SK-N-SH (cell line): Measurements from ENCODE around the gene AEBP2. TPM values are rescaled to one million over a fixed set of nuclear protein-coding genes. Genes with fewer than 3 reads are reported as not detected.

Experiments
- CTCF ChIA-PET: fragments of 300-600, 350-600 bp; formaldehyde crosslinking; extraction: SDS; loops from one replicate; lab custom pipeline; 2021; lab: Yijun Ruan, JAX
- POLR2A ChIA-PET: fragments of 350-600 bp; sonication (Branson Sonifier 250); formaldehyde crosslinking; extraction: SDS; loops from one replicate; lab custom pipeline; 2020; ENCODE audit warnings: antibody characterized with exemption, inconsistent platforms; lab: Yijun Ruan, JAX
- DNase-seq: peaks from one replicate; pipeline ENCODE4 v3.0.0; 2012
- H2AFZ ChIP-seq: fragments of 200-600 bp; sonication (generic); 2 replicates; pipeline ENCODE4 v1.8.1; 2016; ENCODE audit warnings: antibody characterized with exemption, mild to moderate bottlenecking, low read depth
- H3F3A ChIP-seq: fragments of 200-600 bp; sonication (generic); replicated peaks from 2 replicates; pipeline ENCODE3; 2016; ENCODE audit warnings: antibody characterized with exemption, mild to moderate bottlenecking; ENCODE audit not compliant: insufficient read depth
- H3K27ac ChIP-seq, 2 experiments: fragments of 200-500 bp in 1 of 2; fragments of 200-600 bp in 1 of 2; sonication (Bioruptor generic) in 1 of 2; sonication (generic), shearing (Covaris generic) in 1 of 2; 2 replicates each; pipeline versions ENCODE4 v1.5.1 to v1.6.1; 2014 to 2016; ENCODE audit warnings: low read depth in 2 of 2, inconsistent platforms in 1 of 2, low read length in 1 of 2, mild to moderate bottlenecking in 1 of 2, mixed read lengths in 1 of 2
- H3K27me3 ChIP-seq: fragments of 200-600 bp; sonication (generic), shearing (Covaris generic); 2 replicates; pipeline ENCODE4 v1.6.1; 2016; ENCODE audit warnings: mixed run types; ENCODE audit not compliant: insufficient read depth
- H3K36me3 ChIP-seq, 2 experiments: fragments of 200-500 bp in 1 of 2; fragments of 200-600 bp in 1 of 2; sonication (Bioruptor generic) in 1 of 2; sonication (generic) in 1 of 2; replicated peaks in 1 of 2; 2 replicates each; pipeline versions ENCODE3 to v1.5.1; 2014 to 2016; ENCODE audit warnings: low read length in 1 of 2, mild to moderate bottlenecking in 1 of 2; ENCODE audit not compliant: insufficient read depth in 2 of 2, control insufficient read depth in 1 of 2
- H3K4me1 ChIP-seq, 2 experiments: fragments of 200-500 bp in 1 of 2; fragments of 200-600 bp in 1 of 2; sonication (Bioruptor generic) in 1 of 2; sonication (generic), shearing (Covaris generic) in 1 of 2; 2 replicates each; pipeline versions ENCODE4 v1.5.1 to v1.6.1; 2014 to 2016; ENCODE audit warnings: low read depth in 1 of 2, low read length in 1 of 2, mixed run types in 1 of 2; ENCODE audit not compliant: insufficient read depth in 2 of 2, control insufficient read depth in 1 of 2
- H3K4me2 ChIP-seq: fragments of 200-600 bp; sonication (generic), shearing (Covaris generic); 2 replicates; pipeline ENCODE4 v1.6.1; 2017; ENCODE audit warnings: mixed run types
- H3K4me3 ChIP-seq, 2 experiments: fragments of 200-500 bp in 1 of 2; fragments of 200-600 bp in 1 of 2; sonication (Bioruptor generic) in 1 of 2; sonication (generic), shearing (Covaris generic) in 1 of 2; 2 replicates each; pipeline versions ENCODE4 v1.5.1 to v1.8.1; 2014 to 2016; ENCODE audit warnings: low read depth in 2 of 2, inconsistent platforms in 1 of 2, low read length in 1 of 2, mild to moderate bottlenecking in 1 of 2, mixed read lengths in 1 of 2, moderate library complexity in 1 of 2
- H3K79me2 ChIP-seq: fragments of 200-600 bp; sonication (generic); 2 replicates; pipeline ENCODE4 v1.8.1; 2017; ENCODE audit warnings: mild to moderate bottlenecking; ENCODE audit not compliant: insufficient read depth
- H3K9ac ChIP-seq: fragments of 200-600 bp; sonication (generic); 2 replicates; pipeline ENCODE4 v1.6.1; 2017; ENCODE audit warnings: mixed run types
- H3K9me2 ChIP-seq: fragments of 200-600 bp; sonication (generic); 2 replicates; pipeline ENCODE4 v1.6.1; 2017; ENCODE audit warnings: mixed run types
- H3K9me3 ChIP-seq: fragments of 200-600 bp; sonication (generic); 2 replicates; pipeline ENCODE4 v1.6.1; 2017; ENCODE audit warnings: mixed run types, mild to moderate bottlenecking, moderate library complexity
- H4K20me1 ChIP-seq: fragments of 200-600 bp; sonication (generic); 2 replicates; pipeline ENCODE4 v1.6.1; 2017; ENCODE audit warnings: mild to moderate bottlenecking, mixed run types; ENCODE audit not compliant: insufficient read depth
- CTCF ChIP-seq: fragments of 200-600 bp; sonication (generic); IDR thresholded peaks from 2 replicates; pipeline ENCODE4 v1.6.1; 2017; ENCODE audit warnings: antibody characterized with exemption, mild to moderate bottlenecking, moderate library complexity
- EP300 ChIP-seq, 2 experiments: IDR thresholded peaks; 2 replicates each; pipeline versions ENCODE4 v1.4.0 to v1.6.1; 2012; ENCODE audit warnings: borderline replicate concordance in 1 of 2, low read depth in 1 of 2, low read length in 1 of 2
- EZH2phosphoT487 ChIP-seq: fragments of 200-600 bp; sonication (generic); IDR thresholded peaks from 2 replicates; pipeline ENCODE4 v1.6.1; 2017; ENCODE audit warnings: low read depth, mixed run types, mild to moderate bottlenecking, antibody characterized with exemption, moderate library complexity, borderline replicate concordance
- FOXJ3 ChIP-seq: sonication (generic); formaldehyde crosslinking; IDR thresholded peaks from 2 replicates; pipeline ENCODE4 v1.5.1; 2020; ENCODE audit warnings: mild to moderate bottlenecking, missing genetic modification reagents
- FOXM1 ChIP-seq: IDR thresholded peaks from 2 replicates; pipeline ENCODE4 v1.4.0; 2012; ENCODE audit warnings: low read depth, mild to moderate bottlenecking
- GATA2 ChIP-seq: sonication (generic); formaldehyde crosslinking; IDR thresholded peaks from 2 replicates; pipeline ENCODE4 v1.5.0; 2020; ENCODE audit warnings: mild to moderate bottlenecking, missing genetic modification reagents
- IRF3 ChIP-seq: fragments of 150-350 bp; IDR thresholded peaks from 2 replicates; pipeline ENCODE4 v1.6.1; 2016; ENCODE audit warnings: mild to moderate bottlenecking, low read depth, low read length
- JUND ChIP-seq: IDR thresholded peaks from 2 replicates; pipeline ENCODE4 v1.4.0; 2012
- MAX ChIP-seq: IDR thresholded peaks from 2 replicates; pipeline ENCODE4 v1.4.0; 2012; ENCODE audit warnings: low read depth
- MEF2A ChIP-seq: IDR thresholded peaks from 2 replicates; pipeline ENCODE4 v1.4.0; 2012; ENCODE audit warnings: low read depth, borderline replicate concordance
- NFIC ChIP-seq: IDR thresholded peaks from 2 replicates; pipeline ENCODE4 v1.4.0; 2012; ENCODE audit warnings: borderline replicate concordance
- NRF1 ChIP-seq: IDR thresholded peaks from 2 replicates; pipeline ENCODE4 v1.6.1; 2012; ENCODE audit warnings: low read depth, mild to moderate bottlenecking, low read length
- RAD21 ChIP-seq: IDR thresholded peaks from 2 replicates; pipeline ENCODE4 v1.6.1; 2012; ENCODE audit warnings: mild to moderate bottlenecking, low read length
- RCOR1 ChIP-seq: fragments of 150-350 bp; IDR thresholded peaks from 2 replicates; pipeline ENCODE4 v1.6.1; 2017; ENCODE audit warnings: antibody characterized with exemption, low read length
- RXRA ChIP-seq: IDR thresholded peaks from 2 replicates; pipeline ENCODE4 v1.4.0; 2012; ENCODE audit warnings: low read depth, mild to moderate bottlenecking, borderline replicate concordance
- SMC3 ChIP-seq: IDR thresholded peaks from 2 replicates; pipeline ENCODE4 v1.6.1; 2012; ENCODE audit warnings: low read depth, low read length, improper control_type of control experiment
- TAF1 ChIP-seq: IDR thresholded peaks from 2 replicates; pipeline ENCODE4 v1.6.1; 2012; ENCODE audit warnings: low read depth, mild to moderate bottlenecking, low read length, moderate library complexity, borderline replicate concordance
- TCF12 ChIP-seq: IDR thresholded peaks from 2 replicates; pipeline ENCODE4 v1.4.0; 2012
- TEAD4 ChIP-seq: IDR thresholded peaks from 2 replicates; pipeline ENCODE4 v1.4.0; 2012; ENCODE audit warnings: mild to moderate bottlenecking, borderline replicate concordance; ENCODE audit not compliant: insufficient read depth
- WGBS: methylation state at CpG from one replicate; pipeline ENCODE4 v1.1.6; 2017; ENCODE audit warnings: low lambda C conversion rate; 5-methylcytosine and 5-hydroxymethylcytosine counted together
- polyA plus RNA-seq, 3 experiments: library from polyadenylated mRNA; depleted of rRNA; stranded (reverse); fragments of >200 nt; gene quantifications; 2 replicates each; pipeline ENCODE4 v1.2.3, GENCODE V29; 2012
- TF ChIP-seq, protein P1 (sequence below): fragments of 150-350 bp; IDR thresholded peaks from 2 replicates; pipeline ENCODE4 v1.6.1; 2017; ENCODE audit warnings: antibody characterized with exemption, low read length, low read depth, borderline replicate concordance
- TF ChIP-seq, protein P2 (sequence below): IDR thresholded peaks from 2 replicates; pipeline ENCODE4 v1.4.0; 2012; ENCODE audit warnings: low read depth, borderline replicate concordance
- TF ChIP-seq, protein P3 (sequence below): IDR thresholded peaks from 2 replicates; pipeline ENCODE4 v1.6.1; 2012; ENCODE audit warnings: mild to moderate bottlenecking, low read depth, low read length, moderate library complexity
- TF ChIP-seq, protein P4 (sequence below): IDR thresholded peaks from 2 replicates; pipeline ENCODE4; 2012

Gene AEBP2
- polyA plus RNA-seq, 1 of the 3 experiments (the other 2 are of a cell fraction): 10.4 TPM

DNA sequence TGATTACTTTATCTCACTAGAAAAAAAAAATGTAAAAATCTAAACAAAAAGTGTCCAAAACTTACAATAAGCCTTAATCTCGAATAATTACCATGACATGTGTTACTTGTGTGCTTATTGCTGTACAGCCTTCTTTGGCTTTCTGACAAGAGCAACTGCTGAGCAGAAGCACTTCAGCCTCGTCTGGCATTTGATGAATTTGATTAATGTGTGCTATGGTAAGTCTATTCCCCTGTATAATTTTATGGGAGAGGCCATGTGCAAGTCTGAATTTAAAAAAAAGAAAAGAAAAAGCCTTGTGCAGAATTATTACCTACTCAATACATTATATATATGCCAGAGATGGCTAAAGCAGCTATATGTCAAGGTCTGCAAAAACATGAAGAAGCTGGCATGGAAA is 113.9 kb downstream of the AEBP2 start:
- peak overlapping the region in 1 of 2 experiments; percentile 62; a peak in 2 of 4 replicates for H3K27ac ChIP-seq
- H3K27me3 ChIP-seq: no peaks in the 10 kb centered on the region
- H3K9me2 ChIP-seq: no peaks in the 10 kb centered on the region
- POLR2A ChIA-PET: no interaction called here
- peaks cover 6 to 14% of the 10 kb centered on the region in 2 experiments; a peak in 2 of 4 replicates for H3K4me1 ChIP-seq
- WGBS: 22% methylated on average over 2 of the region's 2 CpGs
- H3K79me2 ChIP-seq: no peaks in the 10 kb centered on the region
- no peak overlapping the region for H3K4me3 ChIP-seq
- H4K20me1 ChIP-seq: no peaks in the 10 kb centered on the region
- H3K9ac ChIP-seq: no peak overlapping the region
- DNase-seq: peak; percentile 59
- H3F3A ChIP-seq: no peaks in the 10 kb centered on the region
- no peaks in the 10 kb centered on the region for H3K9me3 ChIP-seq
- H3K4me2 ChIP-seq: no peak overlapping the region
- H3K36me3 ChIP-seq: no peaks in the 10 kb centered on the region
- CTCF ChIA-PET: interaction anchor here (1.2 to 1.6 kb wide), 2 partner anchors 11 to 17 kb away, joined by 3 to 4 read pairs; no protein-coding TSS in a partner anchor
- no peak overlapping the region for H2AFZ ChIP-seq
- TF ChIP-seq EP300 (IDR thresholded peaks at IDR 0.05; ENCODE audit: borderline replicate concordance in 1 of 2, low read depth in 1 of 2, low read length in 1 of 2) (peak in 1 of 2 experiments; percentile 87; a peak in 2 of 4 replicates), NFIC (no peak), FOXJ3 (peak; percentile 22; the same call in 1 of the 2 replicates), NRF1 (no peak), GATA2 (CRISPR knock-in tag) (peak; percentile 57; the same call in 1 of the 2 replicates), SMC3 (no peak), RXRA (no peak), TAF1 (no peak), MAX (no peak), RCOR1 (peak; percentile 89), MEF2A (no peak), TCF12 (peak; percentile 36; the same call in 1 of the 2 replicates), CTCF (no peak), FOXM1 (no peak), EZH2phosphoT487 (no peak), TEAD4 (no peak), JUND (no peak), IRF3 (no peak), RAD21 (peak; percentile 32; the same call in 1 of the 2 replicates)
- TF ChIP-seq, protein P1, sequence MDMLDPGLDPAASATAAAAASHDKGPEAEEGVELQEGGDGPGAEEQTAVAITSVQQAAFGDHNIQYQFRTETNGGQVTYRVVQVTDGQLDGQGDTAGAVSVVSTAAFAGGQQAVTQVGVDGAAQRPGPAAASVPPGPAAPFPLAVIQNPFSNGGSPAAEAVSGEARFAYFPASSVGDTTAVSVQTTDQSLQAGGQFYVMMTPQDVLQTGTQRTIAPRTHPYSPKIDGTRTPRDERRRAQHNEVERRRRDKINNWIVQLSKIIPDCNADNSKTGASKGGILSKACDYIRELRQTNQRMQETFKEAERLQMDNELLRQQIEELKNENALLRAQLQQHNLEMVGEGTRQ: no peak
- TF ChIP-seq, protein P2, sequence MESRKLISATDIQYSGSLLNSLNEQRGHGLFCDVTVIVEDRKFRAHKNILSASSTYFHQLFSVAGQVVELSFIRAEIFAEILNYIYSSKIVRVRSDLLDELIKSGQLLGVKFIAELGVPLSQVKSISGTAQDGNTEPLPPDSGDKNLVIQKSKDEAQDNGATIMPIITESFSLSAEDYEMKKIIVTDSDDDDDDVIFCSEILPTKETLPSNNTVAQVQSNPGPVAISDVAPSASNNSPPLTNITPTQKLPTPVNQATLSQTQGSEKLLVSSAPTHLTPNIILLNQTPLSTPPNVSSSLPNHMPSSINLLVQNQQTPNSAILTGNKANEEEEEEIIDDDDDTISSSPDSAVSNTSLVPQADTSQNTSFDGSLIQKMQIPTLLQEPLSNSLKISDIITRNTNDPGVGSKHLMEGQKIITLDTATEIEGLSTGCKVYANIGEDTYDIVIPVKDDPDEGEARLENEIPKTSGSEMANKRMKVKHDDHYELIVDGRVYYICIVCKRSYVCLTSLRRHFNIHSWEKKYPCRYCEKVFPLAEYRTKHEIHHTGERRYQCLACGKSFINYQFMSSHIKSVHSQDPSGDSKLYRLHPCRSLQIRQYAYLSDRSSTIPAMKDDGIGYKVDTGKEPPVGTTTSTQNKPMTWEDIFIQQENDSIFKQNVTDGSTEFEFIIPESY: no peak
- TF ChIP-seq, protein P3, sequence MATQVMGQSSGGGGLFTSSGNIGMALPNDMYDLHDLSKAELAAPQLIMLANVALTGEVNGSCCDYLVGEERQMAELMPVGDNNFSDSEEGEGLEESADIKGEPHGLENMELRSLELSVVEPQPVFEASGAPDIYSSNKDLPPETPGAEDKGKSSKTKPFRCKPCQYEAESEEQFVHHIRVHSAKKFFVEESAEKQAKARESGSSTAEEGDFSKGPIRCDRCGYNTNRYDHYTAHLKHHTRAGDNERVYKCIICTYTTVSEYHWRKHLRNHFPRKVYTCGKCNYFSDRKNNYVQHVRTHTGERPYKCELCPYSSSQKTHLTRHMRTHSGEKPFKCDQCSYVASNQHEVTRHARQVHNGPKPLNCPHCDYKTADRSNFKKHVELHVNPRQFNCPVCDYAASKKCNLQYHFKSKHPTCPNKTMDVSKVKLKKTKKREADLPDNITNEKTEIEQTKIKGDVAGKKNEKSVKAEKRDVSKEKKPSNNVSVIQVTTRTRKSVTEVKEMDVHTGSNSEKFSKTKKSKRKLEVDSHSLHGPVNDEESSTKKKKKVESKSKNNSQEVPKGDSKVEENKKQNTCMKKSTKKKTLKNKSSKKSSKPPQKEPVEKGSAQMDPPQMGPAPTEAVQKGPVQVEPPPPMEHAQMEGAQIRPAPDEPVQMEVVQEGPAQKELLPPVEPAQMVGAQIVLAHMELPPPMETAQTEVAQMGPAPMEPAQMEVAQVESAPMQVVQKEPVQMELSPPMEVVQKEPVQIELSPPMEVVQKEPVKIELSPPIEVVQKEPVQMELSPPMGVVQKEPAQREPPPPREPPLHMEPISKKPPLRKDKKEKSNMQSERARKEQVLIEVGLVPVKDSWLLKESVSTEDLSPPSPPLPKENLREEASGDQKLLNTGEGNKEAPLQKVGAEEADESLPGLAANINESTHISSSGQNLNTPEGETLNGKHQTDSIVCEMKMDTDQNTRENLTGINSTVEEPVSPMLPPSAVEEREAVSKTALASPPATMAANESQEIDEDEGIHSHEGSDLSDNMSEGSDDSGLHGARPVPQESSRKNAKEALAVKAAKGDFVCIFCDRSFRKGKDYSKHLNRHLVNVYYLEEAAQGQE: no peak
- TF ChIP-seq, protein P4, sequence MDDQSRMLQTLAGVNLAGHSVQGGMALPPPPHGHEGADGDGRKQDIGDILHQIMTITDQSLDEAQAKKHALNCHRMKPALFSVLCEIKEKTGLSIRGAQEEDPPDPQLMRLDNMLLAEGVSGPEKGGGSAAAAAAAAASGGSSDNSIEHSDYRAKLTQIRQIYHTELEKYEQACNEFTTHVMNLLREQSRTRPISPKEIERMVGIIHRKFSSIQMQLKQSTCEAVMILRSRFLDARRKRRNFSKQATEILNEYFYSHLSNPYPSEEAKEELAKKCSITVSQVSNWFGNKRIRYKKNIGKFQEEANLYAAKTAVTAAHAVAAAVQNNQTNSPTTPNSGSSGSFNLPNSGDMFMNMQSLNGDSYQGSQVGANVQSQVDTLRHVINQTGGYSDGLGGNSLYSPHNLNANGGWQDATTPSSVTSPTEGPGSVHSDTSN: no peak
